ENCODE results near the gene ZNF319.

The ZNF319 gene

DNA sequence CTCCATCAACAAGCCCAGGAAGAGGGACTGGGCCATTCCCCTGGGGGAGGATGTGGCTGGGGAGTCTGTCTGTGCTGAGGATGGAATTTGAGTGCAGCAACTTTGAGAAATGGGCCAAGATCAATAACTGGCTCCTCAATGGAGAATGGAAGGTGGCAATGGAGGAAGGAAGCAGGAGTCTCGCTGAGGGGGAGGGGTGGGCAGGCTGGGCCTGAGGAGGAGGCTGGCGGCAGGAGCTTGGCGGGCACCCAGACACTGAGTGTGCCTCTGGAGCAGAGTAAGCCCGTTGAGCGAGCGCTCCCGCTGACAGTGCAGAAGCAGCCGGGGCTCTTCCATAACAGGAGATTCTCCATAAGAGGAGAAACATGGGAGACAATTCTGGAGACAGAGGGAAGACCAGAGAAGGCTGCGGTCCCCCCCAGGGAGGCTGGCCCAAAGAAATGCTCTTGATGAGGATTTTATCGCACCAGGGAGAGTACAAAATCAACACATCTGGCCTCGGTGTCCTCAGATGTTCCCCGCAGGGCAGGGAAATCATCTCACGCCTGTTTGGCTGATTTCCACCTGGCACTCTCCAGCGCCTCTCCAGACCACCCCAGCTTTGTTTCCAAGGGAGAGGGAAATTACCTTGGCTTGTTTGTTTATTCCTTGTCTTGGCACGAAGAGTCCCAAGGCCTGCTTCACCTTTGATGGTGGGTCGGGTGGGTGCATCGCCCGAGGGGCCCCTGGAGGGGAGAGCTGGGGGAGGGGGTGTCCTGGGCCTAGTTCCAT lies 22.3 kb upstream of the ZNF319 start:
- TF ChIP-seq, protein P1, sequence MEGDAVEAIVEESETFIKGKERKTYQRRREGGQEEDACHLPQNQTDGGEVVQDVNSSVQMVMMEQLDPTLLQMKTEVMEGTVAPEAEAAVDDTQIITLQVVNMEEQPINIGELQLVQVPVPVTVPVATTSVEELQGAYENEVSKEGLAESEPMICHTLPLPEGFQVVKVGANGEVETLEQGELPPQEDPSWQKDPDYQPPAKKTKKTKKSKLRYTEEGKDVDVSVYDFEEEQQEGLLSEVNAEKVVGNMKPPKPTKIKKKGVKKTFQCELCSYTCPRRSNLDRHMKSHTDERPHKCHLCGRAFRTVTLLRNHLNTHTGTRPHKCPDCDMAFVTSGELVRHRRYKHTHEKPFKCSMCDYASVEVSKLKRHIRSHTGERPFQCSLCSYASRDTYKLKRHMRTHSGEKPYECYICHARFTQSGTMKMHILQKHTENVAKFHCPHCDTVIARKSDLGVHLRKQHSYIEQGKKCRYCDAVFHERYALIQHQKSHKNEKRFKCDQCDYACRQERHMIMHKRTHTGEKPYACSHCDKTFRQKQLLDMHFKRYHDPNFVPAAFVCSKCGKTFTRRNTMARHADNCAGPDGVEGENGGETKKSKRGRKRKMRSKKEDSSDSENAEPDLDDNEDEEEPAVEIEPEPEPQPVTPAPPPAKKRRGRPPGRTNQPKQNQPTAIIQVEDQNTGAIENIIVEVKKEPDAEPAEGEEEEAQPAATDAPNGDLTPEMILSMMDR (conservative IDR thresholded peaks at IDR 0.05; ENCODE audit: low read depth): no peak
- H3K27ac ChIP-seq: peak overlapping the region; percentile 79
- POLR2A ChIA-PET (ENCODE audit: low non-redundant PET): no interaction called here
- CTCF ChIA-PET: interaction anchor here (0.7 to 1.8 kb wide), 3 partner anchors 26 to 99 kb away, joined by 5 to 11 read pairs (median 5); no protein-coding TSS in a partner anchor
- peak; percentile 59 for DNase-seq (ENCODE audit: low spot score)

DNA sequence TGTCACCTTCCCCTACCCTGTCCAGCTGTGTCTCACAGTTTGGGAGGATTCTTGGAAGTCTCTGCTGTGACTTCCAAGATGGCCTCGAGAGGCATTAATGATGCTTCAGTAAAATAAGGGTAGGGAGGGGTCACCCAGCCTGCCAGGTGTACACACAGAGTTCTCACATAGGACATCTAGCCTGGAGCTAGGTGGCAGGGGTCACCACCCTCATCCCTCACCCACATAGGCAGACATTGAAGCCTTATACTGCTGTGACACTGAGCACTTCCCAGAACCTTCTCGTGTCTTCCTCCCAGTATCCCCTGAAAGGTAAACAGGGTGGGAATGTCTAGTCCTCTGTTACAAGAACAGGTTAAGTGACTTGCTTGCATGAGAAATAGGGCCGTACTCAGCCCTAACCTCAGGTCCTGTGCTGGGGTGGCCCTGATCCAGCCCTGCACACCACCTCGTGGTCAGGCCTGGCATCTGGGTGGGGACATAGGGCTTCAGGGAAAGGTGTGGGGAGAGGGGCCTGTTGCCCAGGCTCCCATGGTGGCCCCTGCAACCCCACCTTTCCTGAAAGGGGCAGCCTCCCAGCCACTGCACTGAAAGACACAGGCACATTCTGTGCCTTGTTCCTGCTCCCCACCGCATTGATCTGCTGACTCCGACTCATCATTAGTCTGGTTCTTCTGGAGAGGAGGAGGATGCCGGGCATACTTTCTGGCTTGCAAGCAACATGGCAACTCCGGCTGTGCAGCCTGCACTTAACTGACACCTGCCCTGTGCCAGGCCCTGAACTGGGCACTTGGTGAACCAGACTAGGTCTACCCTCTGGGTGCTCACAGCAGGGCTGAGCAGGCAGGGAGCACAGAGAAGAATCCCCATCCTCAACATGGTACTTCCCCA lies 21.4 kb upstream of the ZNF319 start:
- TF ChIP-seq, protein P1 (conservative IDR thresholded peaks at IDR 0.05; ENCODE audit: low read depth): no peak
- ChIA-PET POLR2A (ENCODE audit: low non-redundant PET) (no interaction called here), CTCF (interaction anchor here (1.5 kb wide), 1 partner anchor 100 kb away, joined by 5 read pairs; no protein-coding TSS in a partner anchor)
- peak overlapping the region; percentile 79 for H3K27ac ChIP-seq
- no peak for DNase-seq (ENCODE audit: low spot score)

DNA sequence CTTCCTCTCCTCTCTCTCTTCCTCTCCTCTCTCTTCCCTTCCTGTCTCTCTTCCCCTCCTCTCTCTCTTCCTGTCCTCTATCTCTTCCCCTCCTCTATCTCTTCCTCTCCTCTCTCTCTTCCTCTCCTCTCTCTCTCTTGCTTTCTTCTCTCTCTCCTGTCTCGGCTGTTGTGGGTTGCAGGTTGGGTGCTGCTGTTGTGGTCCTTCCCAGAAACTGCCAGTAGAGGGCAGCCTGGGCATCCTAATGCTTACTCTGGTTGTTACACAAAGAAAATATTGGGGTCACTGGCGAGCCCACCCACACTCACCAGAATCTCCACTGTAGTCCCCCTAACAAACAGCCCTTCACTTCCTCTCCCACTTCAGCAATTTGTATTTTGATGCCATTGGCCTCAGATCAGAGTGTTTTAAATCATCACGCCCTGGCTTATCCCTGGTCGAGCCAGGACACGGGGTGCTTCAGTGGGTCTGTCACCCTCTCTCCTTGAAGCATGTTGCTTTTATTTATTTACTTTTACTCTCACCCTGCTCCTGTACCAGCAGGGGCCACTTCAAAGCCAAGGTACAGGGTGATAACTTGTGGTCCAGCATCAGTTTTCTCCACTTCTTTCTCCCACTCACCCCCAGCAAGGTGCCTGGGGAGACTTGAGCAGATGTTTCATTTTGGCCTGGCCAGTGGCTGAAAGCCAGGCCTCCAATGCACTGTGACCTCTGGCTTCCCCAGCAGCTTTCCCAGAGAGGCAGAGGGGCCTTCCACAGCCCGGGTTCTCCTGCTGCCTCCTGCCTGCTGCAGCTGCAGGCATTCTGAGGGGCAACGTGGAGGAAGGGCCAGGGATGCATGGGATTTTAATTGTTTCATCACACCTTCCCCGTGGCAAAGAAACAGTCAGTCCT lies 20.4 kb upstream of the ZNF319 start:
- H3K27ac ChIP-seq: peak overlapping the region; percentile 79
- ChIA-PET CTCF (interaction anchor here (1.5 kb wide), 1 partner anchor 101 kb away, joined by 5 read pairs; no protein-coding TSS in a partner anchor), POLR2A (ENCODE audit: low non-redundant PET) (no interaction called here)
- TF ChIP-seq, protein P1 (conservative IDR thresholded peaks at IDR 0.05; ENCODE audit: low read depth): peak; percentile 87
- DNase-seq (ENCODE audit: low spot score): no peak

DNA sequence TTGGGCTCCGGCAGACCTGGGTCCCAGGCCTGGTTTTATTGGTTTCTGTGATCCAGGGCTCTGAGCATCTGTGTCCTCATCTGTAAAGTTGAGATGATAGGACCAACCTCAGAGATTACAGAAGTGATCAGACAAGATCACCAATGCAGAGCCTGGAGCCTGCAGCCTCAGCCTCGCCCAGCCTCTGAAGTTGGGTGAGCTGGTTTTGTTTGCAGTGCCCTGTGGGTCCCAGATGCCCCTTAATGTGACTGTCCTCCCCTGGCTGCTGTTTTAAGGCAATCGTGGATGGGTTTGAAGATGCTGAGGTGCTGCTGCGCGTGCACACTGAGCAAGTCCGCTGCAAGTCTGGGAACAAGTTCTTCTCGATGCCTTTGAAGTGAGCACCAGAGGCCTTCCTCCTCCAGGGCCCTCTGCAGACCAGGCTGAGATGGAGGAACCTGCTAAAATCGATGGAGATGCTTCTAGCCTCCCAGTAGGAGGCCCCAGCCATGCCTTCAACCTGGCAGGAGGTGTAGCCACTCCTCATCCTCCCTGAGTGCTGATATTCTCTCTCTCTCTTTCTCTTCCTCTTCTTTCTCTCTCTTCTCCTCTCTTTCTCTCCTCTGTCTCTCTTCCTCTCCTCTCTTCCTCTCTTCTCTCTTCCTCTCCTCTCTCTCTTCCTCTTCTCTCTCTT lies 19.5 kb upstream of the ZNF319 start:
- POLR2A ChIA-PET (ENCODE audit: low non-redundant PET): no interaction called here
- H3K27ac ChIP-seq: peak overlapping the region; percentile 15; the same call in 1 of the 2 replicates
- CTCF ChIA-PET: interaction anchor here (0.7 to 1.0 kb wide), 4 partner anchors 11 to 219 kb away, joined by 3 to 4 read pairs (median 4); no protein-coding TSS in a partner anchor

DNA sequence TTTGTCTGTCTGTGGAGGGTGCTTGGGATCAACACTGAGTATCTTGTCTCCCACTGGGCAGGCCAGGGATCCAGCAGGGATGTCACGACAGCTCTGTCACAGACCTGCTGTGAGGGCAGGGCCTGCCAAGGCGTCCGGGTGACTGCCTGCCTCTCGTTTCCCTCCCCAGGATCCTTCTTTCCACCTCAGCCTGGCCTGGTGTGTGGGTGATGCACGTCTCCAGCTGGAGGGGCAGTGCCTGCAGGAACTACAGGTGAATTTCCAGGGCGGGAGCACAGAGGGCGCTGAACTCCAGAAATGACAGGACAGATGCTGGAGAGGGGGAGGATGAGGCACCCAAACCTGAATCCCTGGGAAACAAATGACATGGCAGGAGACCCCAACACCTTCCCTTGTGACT lies 18.3 kb upstream of the ZNF319 start:
- no peak overlapping the region; the same call in 1 of the 2 replicates for H3K27ac ChIP-seq
- POLR2A ChIA-PET (ENCODE audit: low non-redundant PET): no interaction called here
- CTCF ChIA-PET: interaction anchor here (0.6 to 1.1 kb wide), 6 partner anchors 84 to 1571 kb away, joined by 3 to 4 read pairs (median 3); partner anchors contain the start of gene KIFC3
- DNase-seq (ENCODE audit: low spot score): no peak
- TF ChIP-seq, protein P1 (conservative IDR thresholded peaks at IDR 0.05; ENCODE audit: low read depth): no peak

More for the DNA sequence above, 19.5 kb upstream of the ZNF319 start:
- TF ChIP-seq, protein P1 (conservative IDR thresholded peaks at IDR 0.05; ENCODE audit: low read depth): no peak
- DNase-seq (ENCODE audit: low spot score): no peak
